ENCODE data around the gene SNRNP35. TPM values are rescaled to one million over a fixed set of nuclear protein-coding genes. Genes with fewer than 3 reads are reported as not detected.

SNRNP35 gene
- total RNA-seq, 1 donor from 2014 or later = 10.3 TPM

DNA sequence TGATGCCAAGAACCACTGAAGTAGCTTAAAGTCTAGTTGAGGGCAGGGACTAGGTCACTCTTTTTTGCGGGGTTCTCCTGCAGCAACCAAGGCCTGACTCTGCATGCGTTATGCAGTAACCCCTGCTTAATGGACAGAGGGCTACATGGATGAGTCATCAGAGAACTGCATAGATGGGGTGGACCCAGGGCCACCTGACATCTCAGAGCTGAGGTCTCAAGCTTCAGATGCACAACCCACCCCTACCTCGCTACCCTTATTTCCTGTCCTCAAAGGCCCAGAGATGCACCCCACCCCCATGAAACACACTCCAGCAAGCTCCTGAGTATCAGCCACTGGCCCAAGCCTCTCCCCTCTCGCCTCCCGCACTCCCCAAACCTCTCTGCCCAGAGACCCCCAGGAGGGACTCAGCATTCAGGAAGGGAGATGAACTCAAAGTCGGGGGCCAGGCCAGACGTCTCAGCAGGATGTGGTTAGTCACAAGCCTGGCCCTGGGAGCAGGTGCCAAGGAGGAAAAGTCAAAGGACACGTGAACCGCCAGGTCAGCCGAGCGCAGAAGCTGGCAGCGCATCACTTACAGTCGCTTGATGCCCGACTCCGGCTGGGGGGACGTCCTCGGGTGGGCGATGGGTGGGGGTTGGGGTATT lies 25.8 kb downstream of the SNRNP35 start:
- no peaks in the 10 kb centered on the region for H3K27me3 ChIP-seq (ENCODE audit: control insufficient read depth, insufficient read depth, low read length)
- no peak overlapping the region for H3K4me3 ChIP-seq (ENCODE audit: low read depth, low read length)
- FAIRE-seq (no peak), DNase-seq (ENCODE audit: low read depth) (no peak)
- peaks cover 9% of the 10 kb centered on the region for H3K36me3 ChIP-seq (ENCODE audit: control insufficient read depth, insufficient read depth, low read length)
- TF ChIP-seq, protein P1, sequence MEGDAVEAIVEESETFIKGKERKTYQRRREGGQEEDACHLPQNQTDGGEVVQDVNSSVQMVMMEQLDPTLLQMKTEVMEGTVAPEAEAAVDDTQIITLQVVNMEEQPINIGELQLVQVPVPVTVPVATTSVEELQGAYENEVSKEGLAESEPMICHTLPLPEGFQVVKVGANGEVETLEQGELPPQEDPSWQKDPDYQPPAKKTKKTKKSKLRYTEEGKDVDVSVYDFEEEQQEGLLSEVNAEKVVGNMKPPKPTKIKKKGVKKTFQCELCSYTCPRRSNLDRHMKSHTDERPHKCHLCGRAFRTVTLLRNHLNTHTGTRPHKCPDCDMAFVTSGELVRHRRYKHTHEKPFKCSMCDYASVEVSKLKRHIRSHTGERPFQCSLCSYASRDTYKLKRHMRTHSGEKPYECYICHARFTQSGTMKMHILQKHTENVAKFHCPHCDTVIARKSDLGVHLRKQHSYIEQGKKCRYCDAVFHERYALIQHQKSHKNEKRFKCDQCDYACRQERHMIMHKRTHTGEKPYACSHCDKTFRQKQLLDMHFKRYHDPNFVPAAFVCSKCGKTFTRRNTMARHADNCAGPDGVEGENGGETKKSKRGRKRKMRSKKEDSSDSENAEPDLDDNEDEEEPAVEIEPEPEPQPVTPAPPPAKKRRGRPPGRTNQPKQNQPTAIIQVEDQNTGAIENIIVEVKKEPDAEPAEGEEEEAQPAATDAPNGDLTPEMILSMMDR (IDR thresholded peaks at IDR 0.05; ENCODE audit: insufficient read depth, low read length, severe bottlenecking) = no peak

DNA sequence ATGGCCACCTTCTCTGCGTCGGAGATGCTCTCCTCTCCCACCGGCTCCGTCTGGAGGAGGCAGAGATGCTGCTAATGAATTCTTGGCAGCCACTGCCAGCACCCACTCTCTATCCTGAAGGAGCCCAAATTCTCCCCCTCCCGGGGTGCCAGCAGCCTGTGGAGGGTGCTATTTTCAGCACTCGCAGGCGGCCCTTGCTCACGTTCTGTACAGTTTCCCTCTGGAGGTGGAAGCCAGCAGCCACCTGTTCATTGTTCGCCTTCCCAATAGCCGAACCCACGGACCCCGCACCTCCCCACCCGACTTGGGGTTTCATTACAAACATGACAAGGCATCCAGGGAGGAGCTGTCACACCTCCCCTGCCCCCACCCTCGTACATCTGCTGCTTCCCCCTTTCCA lies 27.8 kb downstream of the SNRNP35 start:
- FAIRE-seq (no peak), DNase-seq (ENCODE audit: low read depth) (no peak)
- Histone ChIP-seq H3K27me3 (ENCODE audit: control insufficient read depth, insufficient read depth, low read length) (no peaks in the 10 kb centered on the region), H3K36me3 (ENCODE audit: control insufficient read depth, insufficient read depth, low read length) (peaks cover 9% of the 10 kb centered on the region), H3K4me3 (ENCODE audit: low read depth, low read length) (no peak overlapping the region)
- TF ChIP-seq, protein P1 (IDR thresholded peaks at IDR 0.05; ENCODE audit: insufficient read depth, low read length, severe bottlenecking) = no peak

DNA sequence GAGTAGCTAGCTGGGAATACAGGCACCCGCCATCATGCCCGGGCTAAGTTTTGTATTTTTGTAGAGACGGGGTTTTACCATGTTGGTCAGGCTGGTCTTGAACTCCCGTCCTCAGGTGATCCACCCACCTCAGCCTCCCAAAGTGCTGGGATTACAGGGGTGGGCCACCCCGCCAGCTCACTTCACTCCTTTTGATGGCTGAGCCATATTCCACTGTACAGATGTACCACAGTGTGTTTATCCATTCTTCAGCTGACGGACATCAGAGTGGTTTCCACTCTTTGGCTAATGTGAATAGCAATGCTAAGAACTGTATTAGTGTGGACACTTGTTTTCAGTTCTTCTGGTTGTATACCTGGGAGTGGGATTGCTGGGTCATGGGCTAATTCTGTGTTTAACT lies 29.5 kb downstream of the SNRNP35 start:
- peaks cover 8% of the 10 kb centered on the region for H3K36me3 ChIP-seq (ENCODE audit: control insufficient read depth, insufficient read depth, low read length)
- TF ChIP-seq, protein P1 (IDR thresholded peaks at IDR 0.05; ENCODE audit: insufficient read depth, low read length, severe bottlenecking) = no peak
- DNase-seq (ENCODE audit: low read depth) (no peak), FAIRE-seq (no peak)
- H3K27me3 ChIP-seq (ENCODE audit: control insufficient read depth, insufficient read depth, low read length) = no peaks in the 10 kb centered on the region
- no peak overlapping the region for H3K4me3 ChIP-seq (ENCODE audit: low read depth, low read length)

- DNase-seq (ENCODE audit: low read depth) = no peak
- TF ChIP-seq, protein P1 (IDR thresholded peaks at IDR 0.05; ENCODE audit: insufficient read depth, low read length, severe bottlenecking) = no peak
- FAIRE-seq = no peak
Measured at GRCh38 chr12:123488539-123489230, 30.7 kb downstream of the SNRNP35 start.

GRCh38 chr12:123489580-123489979 lies 31.6 kb downstream of the SNRNP35 start:
- TF ChIP-seq, protein P1 (IDR thresholded peaks at IDR 0.05; ENCODE audit: insufficient read depth, low read length, severe bottlenecking) = no peak
- no peak for FAIRE-seq

More at GRCh38 chr12:123488539-123489230, 30.7 kb downstream of the SNRNP35 start:
- Histone ChIP-seq H3K4me3 (ENCODE audit: low read depth, low read length) (no peak overlapping the region), H3K36me3 (ENCODE audit: control insufficient read depth, insufficient read depth, low read length) (peaks cover 3% of the 10 kb centered on the region), H3K27me3 (ENCODE audit: control insufficient read depth, insufficient read depth, low read length) (no peaks in the 10 kb centered on the region)

More at GRCh38 chr12:123489580-123489979, 31.6 kb downstream of the SNRNP35 start:
- no peak for DNase-seq (ENCODE audit: low read depth)
- Histone ChIP-seq H3K27me3 (ENCODE audit: control insufficient read depth, insufficient read depth, low read length) (no peaks in the 10 kb centered on the region), H3K4me3 (ENCODE audit: low read depth, low read length) (no peak overlapping the region), H3K36me3 (ENCODE audit: control insufficient read depth, insufficient read depth, low read length) (no peaks in the 10 kb centered on the region)
